Calu3 (cell line): Measurements from ENCODE around the gene KIRREL3. TPM values are rescaled to one million over a fixed set of nuclear protein-coding genes. Genes with fewer than 3 reads are reported as not detected.

Experiments
- BruUV-seq: library from RNA; stranded (reverse); fragments of 400-500 nt; replicated peaks from 2 replicates; lab custom pipeline; 2021; lab: Mats Ljungman, UMichigan
- CTCF ChIA-PET: fragments of 300-600 bp; sonication (Branson Sonifier 250); formaldehyde crosslinking; loops from one replicate; lab custom pipeline; 2022; ENCODE audit warnings: antibody characterized with exemption; lab: Charles Lee
- DNase-seq: peaks from one replicate; pipeline ENCODE4 v3.0.0; 2022
- H3K27ac Mint-ChIP-seq: one replicate; pipeline ENCODE4 v1.8.0; 2022; ENCODE audit warnings: mixed read lengths; ENCODE audit not compliant: unreplicated experiment
- H3K27me3 Mint-ChIP-seq: one replicate; pipeline ENCODE4 v1.8.0; 2022; ENCODE audit warnings: mixed read lengths; ENCODE audit not compliant: unreplicated experiment
- H3K36me3 Mint-ChIP-seq: one replicate; pipeline ENCODE4 v1.8.0; 2022; ENCODE audit warnings: mild to moderate bottlenecking, moderate library complexity, mixed read lengths; ENCODE audit not compliant: insufficient read depth, unreplicated experiment
- H3K4me1 Mint-ChIP-seq: one replicate; pipeline ENCODE4 v1.8.0; 2022; ENCODE audit warnings: mild to moderate bottlenecking, low read depth, mixed read lengths; ENCODE audit not compliant: unreplicated experiment
- H3K4me3 Mint-ChIP-seq: one replicate; pipeline ENCODE4 v1.8.0; 2022; ENCODE audit warnings: mild to moderate bottlenecking, low read depth, moderate library complexity, mixed read lengths; ENCODE audit not compliant: unreplicated experiment
- H3K9me3 Mint-ChIP-seq: one replicate; pipeline ENCODE4 v1.8.0; 2022; ENCODE audit warnings: low read depth, mixed read lengths; ENCODE audit not compliant: unreplicated experiment
- intact Hi-C: fragments of 100-400 bp; cut with micrococcal nuclease; formaldehyde crosslinking; loops from one replicate; pipeline ENCODE4 v1.10.0; 2022; ENCODE audit not compliant: unreplicated experiment
- total RNA-seq: library from RNA; stranded (reverse); gene quantifications from 2 replicates; pipeline ENCODE4 v1.2.3, GENCODE V29; 2022
- TF ChIP-seq, protein P1 (sequence below): fragments of 200-600 bp; IDR thresholded peaks from one replicate; pipeline ENCODE4 v1.8.0; 2022; ENCODE audit warnings: antibody characterized with exemption; ENCODE audit not compliant: unreplicated experiment

Gene KIRREL3
- total RNA-seq, 1 experiment from 2014 or later, result 0.26 TPM

GRCh38 chr11:126834149-126834548, 166.4 kb downstream of the KIRREL3 start:
- DNase-seq, result no peak
- H3K27me3 Mint-ChIP-seq, result no peaks in the 10 kb centered on the region
- intact Hi-C loops, result no loop called here
- TF ChIP-seq, protein P1, sequence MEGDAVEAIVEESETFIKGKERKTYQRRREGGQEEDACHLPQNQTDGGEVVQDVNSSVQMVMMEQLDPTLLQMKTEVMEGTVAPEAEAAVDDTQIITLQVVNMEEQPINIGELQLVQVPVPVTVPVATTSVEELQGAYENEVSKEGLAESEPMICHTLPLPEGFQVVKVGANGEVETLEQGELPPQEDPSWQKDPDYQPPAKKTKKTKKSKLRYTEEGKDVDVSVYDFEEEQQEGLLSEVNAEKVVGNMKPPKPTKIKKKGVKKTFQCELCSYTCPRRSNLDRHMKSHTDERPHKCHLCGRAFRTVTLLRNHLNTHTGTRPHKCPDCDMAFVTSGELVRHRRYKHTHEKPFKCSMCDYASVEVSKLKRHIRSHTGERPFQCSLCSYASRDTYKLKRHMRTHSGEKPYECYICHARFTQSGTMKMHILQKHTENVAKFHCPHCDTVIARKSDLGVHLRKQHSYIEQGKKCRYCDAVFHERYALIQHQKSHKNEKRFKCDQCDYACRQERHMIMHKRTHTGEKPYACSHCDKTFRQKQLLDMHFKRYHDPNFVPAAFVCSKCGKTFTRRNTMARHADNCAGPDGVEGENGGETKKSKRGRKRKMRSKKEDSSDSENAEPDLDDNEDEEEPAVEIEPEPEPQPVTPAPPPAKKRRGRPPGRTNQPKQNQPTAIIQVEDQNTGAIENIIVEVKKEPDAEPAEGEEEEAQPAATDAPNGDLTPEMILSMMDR, result no peak
- no peaks in the 10 kb centered on the region for H3K9me3 Mint-ChIP-seq
- no peaks in the 10 kb centered on the region for H3K36me3 Mint-ChIP-seq
- CTCF ChIA-PET, result no interaction called here
- no peak overlapping the region for H3K4me3 Mint-ChIP-seq
- H3K27ac Mint-ChIP-seq, result no peak overlapping the region
- no peaks in the 10 kb centered on the region for H3K4me1 Mint-ChIP-seq
- BruUV-seq, result no TSS peak

DNA sequence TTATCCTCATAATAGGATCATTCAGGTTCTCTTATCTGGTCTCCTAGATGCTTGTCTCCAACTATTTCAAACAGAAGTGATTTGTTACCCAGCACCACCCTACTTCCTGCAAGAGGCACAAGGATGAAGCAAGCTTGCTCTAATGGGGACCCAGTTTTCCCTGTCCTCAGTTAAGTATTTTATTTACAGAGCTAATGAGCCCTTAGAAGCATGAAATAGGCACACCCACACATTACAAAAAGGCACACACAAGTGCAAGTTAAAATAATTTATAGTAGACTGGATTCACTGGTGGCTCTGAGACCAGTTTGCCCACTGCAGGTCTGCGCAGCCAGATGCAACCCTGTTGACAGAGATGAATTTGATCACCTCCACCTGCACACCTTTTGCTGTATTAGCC, 167.5 kb downstream of the KIRREL3 start:
- H3K36me3 Mint-ChIP-seq, result no peaks in the 10 kb centered on the region
- TF ChIP-seq, protein P1, result no peak
- H3K4me1 Mint-ChIP-seq, result no peaks in the 10 kb centered on the region
- no peak overlapping the region for H3K27ac Mint-ChIP-seq
- intact Hi-C loops, result no loop called here
- CTCF ChIA-PET, result interaction anchor here (0.6 kb wide), 1 partner anchor 80 kb away, joined by 4 read pairs; no protein-coding TSS in a partner anchor
- H3K9me3 Mint-ChIP-seq, result no peaks in the 10 kb centered on the region
- no TSS peak for BruUV-seq
- no peaks in the 10 kb centered on the region for H3K27me3 Mint-ChIP-seq
- DNase-seq, result no peak
- no peak overlapping the region for H3K4me3 Mint-ChIP-seq

- no peak for DNase-seq
- H3K4me1 Mint-ChIP-seq, result no peaks in the 10 kb centered on the region
- intact Hi-C loops, result no loop called here
- H3K36me3 Mint-ChIP-seq, result no peaks in the 10 kb centered on the region
- CTCF ChIA-PET, result interaction anchor here (0.6 kb wide), 1 partner anchor 80 kb away, joined by 4 read pairs; no protein-coding TSS in a partner anchor
- no peak overlapping the region for H3K4me3 Mint-ChIP-seq
- H3K9me3 Mint-ChIP-seq, result no peaks in the 10 kb centered on the region
- H3K27ac Mint-ChIP-seq, result no peak overlapping the region
- BruUV-seq, result no TSS peak
- no peaks in the 10 kb centered on the region for H3K27me3 Mint-ChIP-seq
- TF ChIP-seq, protein P1, result no peak
Measured at GRCh38 chr11:126832387-126832786, 168.2 kb downstream of the KIRREL3 start.

- H3K9me3 Mint-ChIP-seq, result no peaks in the 10 kb centered on the region
- intact Hi-C loops, result no loop called here
- DNase-seq, result no peak
- H3K4me1 Mint-ChIP-seq, result no peaks in the 10 kb centered on the region
- no peaks in the 10 kb centered on the region for H3K27me3 Mint-ChIP-seq
- H3K36me3 Mint-ChIP-seq, result no peaks in the 10 kb centered on the region
- BruUV-seq, result no TSS peak
- TF ChIP-seq, protein P1, result no peak
- no peak overlapping the region for H3K27ac Mint-ChIP-seq
- CTCF ChIA-PET, result no interaction called here
- no peak overlapping the region for H3K4me3 Mint-ChIP-seq
Measured at GRCh38 chr11:126830216-126830806, 170.3 kb downstream of the KIRREL3 start.
